ENCODE data around the gene OTOF.

The OTOF gene

DNA sequence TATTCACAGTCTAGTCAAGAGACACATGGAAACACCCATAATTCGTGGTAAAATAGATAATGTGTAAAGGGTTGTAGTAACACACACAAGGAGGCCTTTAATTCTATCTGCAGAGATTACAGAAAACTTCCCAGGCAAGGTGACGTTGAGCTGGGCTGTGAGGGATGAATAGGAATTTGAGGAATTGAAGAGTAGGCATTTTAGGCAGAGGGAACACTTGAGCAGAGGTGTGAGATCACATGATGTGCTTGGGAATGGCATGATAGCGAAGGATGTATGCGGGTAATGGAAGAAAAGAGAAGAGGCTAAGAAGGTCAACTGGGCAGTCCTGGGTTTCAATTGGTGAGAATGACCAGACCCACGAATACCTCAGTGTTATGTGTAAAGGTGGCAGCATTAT, 56.0 kb downstream of the OTOF start:
- Mint-ChIP-seq H3K27me3 (peaks cover 2% of the 10 kb centered on the region), H3K27ac (no peak overlapping the region), H3K4me1 (no peaks in the 10 kb centered on the region), H3K4me3 (no peak overlapping the region), H3K36me3 (ENCODE audit: low read depth) (no peaks in the 10 kb centered on the region), H3K9me3 (no peaks in the 10 kb centered on the region)
- ATAC-seq (no peak), DNase-seq (no peak)

DNA sequence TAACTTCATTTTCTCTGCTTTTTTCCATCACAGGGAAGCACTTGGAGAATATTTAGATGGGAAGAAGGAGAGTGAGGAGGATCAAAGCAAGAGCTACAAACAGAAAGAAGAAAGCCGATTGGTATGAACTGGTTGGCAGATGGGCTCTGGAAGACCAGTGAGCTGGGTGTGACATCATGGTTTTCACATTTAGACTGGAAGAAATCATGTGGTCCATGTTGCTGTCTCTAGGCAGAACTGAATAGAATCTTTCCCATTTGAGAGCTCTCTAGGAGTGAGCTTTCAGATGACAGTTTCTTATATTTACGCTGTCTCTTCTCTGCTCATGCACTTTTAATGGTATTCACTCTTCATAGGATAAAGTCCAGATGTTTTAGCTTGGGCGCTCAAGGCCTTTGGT, 63.6 kb downstream of the OTOF start:
- Mint-ChIP-seq H3K4me1 (peaks cover 9% of the 10 kb centered on the region), H3K9me3 (no peaks in the 10 kb centered on the region), H3K36me3 (ENCODE audit: low read depth) (no peaks in the 10 kb centered on the region), H3K4me3 (no peak overlapping the region), H3K27me3 (peaks cover 4% of the 10 kb centered on the region), H3K27ac (no peak overlapping the region)
- ATAC-seq (no peak), DNase-seq (no peak)

DNA sequence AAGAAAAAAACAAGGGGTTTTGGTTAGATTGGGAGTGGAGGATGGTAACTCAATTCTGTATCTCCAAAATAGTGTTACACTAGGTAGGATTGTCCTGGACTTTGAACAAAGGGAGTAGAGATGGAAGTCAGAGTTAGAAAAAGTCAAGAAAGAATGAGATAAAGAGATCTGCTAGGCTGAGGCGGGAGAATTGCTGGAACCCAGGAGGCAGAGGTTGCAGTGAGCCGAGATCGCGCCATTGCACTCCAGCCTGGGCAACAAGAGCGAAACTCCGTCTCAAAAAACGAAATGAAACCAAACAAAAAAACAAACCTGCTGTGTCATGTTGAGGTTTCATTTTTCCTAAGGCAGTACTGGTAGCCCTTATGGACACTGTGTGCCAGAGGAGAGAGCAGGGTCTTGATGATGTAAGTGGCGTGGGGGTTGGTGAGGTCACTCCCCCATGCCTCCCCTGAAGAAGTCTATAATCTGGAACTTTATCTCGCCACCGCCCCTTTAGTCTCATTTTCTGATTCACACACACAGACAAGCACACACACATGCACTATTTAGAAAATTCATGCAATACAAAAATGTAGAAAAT, 65.7 kb downstream of the OTOF start:
- Mint-ChIP-seq H3K4me3 (peak overlapping the region; percentile 38), H3K9me3 (no peaks in the 10 kb centered on the region), H3K36me3 (ENCODE audit: low read depth) (no peaks in the 10 kb centered on the region), H3K27ac (peak overlapping the region; percentile 11), H3K27me3 (peaks cover 14% of the 10 kb centered on the region), H3K4me1 (peaks cover 9% of the 10 kb centered on the region)
- DNase-seq (no peak), ATAC-seq (peak; percentile 76)

DNA sequence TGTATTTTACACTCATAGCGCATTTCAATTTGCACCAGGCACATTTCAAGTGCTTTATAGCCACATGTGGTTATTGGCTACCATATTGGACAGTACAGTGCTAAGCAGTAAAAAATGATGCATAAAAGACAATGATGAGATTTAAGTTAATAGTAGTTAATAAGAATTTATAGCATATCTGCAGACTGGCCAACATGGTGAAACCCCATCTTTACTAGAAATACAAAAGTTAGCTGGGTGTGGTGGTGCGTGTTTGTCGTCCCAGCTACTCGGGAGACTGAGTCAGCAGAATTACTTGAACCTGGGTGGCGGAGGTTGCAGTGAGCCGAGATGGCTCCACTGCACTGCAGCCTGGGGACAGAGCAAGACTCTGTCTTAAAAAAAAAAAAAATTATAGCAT, 66.5 kb downstream of the OTOF start:
- Mint-ChIP-seq H3K27ac (no peak overlapping the region), H3K4me3 (no peak overlapping the region), H3K27me3 (peaks cover 17% of the 10 kb centered on the region), H3K4me1 (peaks cover 9% of the 10 kb centered on the region), H3K36me3 (ENCODE audit: low read depth) (no peaks in the 10 kb centered on the region), H3K9me3 (no peaks in the 10 kb centered on the region)
- ATAC-seq: no peak
- no peak for DNase-seq

DNA sequence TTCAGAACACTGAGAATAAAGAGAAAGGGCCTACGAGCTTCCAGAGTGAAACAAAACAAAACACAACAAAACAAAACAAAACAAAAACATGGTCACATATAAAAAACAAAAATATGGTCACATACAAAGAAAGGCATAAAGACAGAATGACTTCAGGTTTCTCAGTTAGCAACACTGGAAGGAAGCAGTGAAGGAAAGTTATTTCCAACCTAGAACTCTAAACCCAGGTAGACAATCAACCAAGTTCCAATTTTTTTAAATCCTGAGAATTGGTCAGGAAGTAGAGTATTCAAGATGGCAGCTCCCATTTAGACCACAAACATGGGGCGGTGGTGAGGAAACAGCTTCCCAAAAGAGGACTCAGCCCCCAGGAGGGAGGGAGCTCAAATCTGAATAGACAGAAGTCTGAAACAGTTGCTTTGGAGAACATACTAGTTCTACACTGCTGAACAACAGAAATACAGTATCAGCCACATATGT, 67.1 kb downstream of the OTOF start:
- H3K4me3 Mint-ChIP-seq: no peak overlapping the region
- no peak for DNase-seq
- H3K27me3 Mint-ChIP-seq: peaks cover 17% of the 10 kb centered on the region
- H3K9me3 Mint-ChIP-seq: no peaks in the 10 kb centered on the region
- H3K36me3 Mint-ChIP-seq (ENCODE audit: low read depth): no peaks in the 10 kb centered on the region
- H3K4me1 Mint-ChIP-seq: peaks cover 9% of the 10 kb centered on the region
- H3K27ac Mint-ChIP-seq: no peak overlapping the region
- ATAC-seq: no peak

DNA sequence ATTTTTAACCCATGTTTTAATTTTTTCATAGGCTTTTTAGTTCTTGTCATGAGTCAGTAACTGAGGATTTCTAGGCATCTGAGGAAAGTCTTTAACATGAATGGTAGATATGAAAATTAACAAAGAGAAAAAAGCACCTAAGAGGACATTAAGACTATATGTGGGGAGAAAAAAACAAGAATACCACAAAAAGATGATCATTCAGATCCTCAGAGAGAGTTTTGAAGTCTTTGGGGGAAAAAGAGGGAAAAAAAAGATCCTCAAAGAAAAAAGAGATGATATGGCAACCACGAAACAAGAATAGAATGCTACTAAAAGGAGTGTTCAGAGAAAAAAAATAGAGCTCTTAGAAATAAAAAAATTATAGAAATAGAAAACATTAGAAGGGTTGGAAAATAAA, 68.1 kb downstream of the OTOF start:
- H3K36me3 Mint-ChIP-seq (ENCODE audit: low read depth): no peaks in the 10 kb centered on the region
- ATAC-seq: no peak
- H3K27ac Mint-ChIP-seq: no peak overlapping the region
- peaks cover 9% of the 10 kb centered on the region for H3K4me1 Mint-ChIP-seq
- H3K4me3 Mint-ChIP-seq: no peak overlapping the region
- H3K27me3 Mint-ChIP-seq: peaks cover 21% of the 10 kb centered on the region
- H3K9me3 Mint-ChIP-seq: no peaks in the 10 kb centered on the region
- no peak for DNase-seq

DNA sequence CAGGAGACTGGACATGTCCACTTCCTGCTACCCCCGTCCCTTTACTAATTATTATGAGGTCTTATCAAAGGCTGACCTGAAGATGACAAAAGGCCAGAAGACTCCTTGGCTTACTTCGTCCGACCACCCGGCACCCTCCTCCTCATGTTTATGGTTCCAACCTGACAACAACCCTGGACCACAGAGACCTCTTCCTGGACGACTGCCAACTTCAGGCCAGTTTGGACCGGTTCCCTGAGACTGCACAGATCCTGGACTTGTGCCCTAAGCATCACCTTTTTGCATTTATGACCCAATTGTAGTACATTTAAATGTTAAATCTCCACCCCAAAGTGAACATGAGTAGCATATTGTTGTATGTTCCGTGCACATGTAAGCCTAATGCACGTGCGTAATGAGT, 70.4 kb downstream of the OTOF start:
- no peak for DNase-seq
- Mint-ChIP-seq H3K36me3 (ENCODE audit: low read depth) (no peaks in the 10 kb centered on the region), H3K9me3 (no peaks in the 10 kb centered on the region), H3K27ac (no peak overlapping the region), H3K27me3 (peaks cover 24% of the 10 kb centered on the region), H3K4me1 (peaks cover 9% of the 10 kb centered on the region), H3K4me3 (no peak overlapping the region)
- ATAC-seq: no peak
